Astrocyte of the spinal cord (primary cell): ENCODE results near the gene CHERP.
A peak's percentile ranks its signal among the peaks of the same experiment; 100 is the strongest.

Experiments
- DNase-seq: peaks from one replicate; pipeline ENCODE4 v3.0.0; 2011; ENCODE audit warnings: low read depth, low spot score
- H3K4me3 ChIP-seq: 2 replicates; pipeline ENCODE4 v1.5.1; 2011; ENCODE audit warnings: low read depth, mild to moderate bottlenecking, low read length, moderate library complexity
- in situ Hi-C: cut with HindIII; loops from 2 replicates; pipeline ENCODE4 v1.10.0; 2017; ENCODE audit warnings: low sequenced_read_pairs
- TF ChIP-seq, protein P1 (sequence below): IDR thresholded peaks from 2 replicates; pipeline ENCODE4 v1.5.1; 2012; ENCODE audit warnings: low read depth, mild to moderate bottlenecking, low read length, inconsistent platforms

The CHERP gene

DNA sequence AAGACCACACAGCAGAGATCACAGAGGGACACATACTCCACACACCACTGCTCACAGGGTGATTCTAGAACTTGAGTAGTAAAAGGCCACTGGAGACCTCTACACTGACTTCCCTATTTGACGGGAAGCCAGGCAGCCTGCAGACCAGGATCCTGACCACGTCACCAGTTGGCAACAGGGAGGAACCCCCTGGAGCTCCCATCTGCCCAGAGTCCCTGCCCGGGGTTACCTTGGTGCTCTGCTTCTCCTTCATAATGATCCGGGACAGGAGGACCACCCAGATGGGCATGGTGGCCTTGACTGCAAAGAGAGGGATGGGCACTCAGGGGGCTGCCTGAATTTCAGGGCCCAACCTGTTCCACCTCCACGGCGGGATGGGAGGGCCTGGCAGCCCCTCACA lies 29.0 kb upstream of the CHERP start:
- TF ChIP-seq, protein P1, sequence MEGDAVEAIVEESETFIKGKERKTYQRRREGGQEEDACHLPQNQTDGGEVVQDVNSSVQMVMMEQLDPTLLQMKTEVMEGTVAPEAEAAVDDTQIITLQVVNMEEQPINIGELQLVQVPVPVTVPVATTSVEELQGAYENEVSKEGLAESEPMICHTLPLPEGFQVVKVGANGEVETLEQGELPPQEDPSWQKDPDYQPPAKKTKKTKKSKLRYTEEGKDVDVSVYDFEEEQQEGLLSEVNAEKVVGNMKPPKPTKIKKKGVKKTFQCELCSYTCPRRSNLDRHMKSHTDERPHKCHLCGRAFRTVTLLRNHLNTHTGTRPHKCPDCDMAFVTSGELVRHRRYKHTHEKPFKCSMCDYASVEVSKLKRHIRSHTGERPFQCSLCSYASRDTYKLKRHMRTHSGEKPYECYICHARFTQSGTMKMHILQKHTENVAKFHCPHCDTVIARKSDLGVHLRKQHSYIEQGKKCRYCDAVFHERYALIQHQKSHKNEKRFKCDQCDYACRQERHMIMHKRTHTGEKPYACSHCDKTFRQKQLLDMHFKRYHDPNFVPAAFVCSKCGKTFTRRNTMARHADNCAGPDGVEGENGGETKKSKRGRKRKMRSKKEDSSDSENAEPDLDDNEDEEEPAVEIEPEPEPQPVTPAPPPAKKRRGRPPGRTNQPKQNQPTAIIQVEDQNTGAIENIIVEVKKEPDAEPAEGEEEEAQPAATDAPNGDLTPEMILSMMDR, result no peak
- in situ Hi-C loops, result no loop called here
- peak; percentile 25 for DNase-seq
- H3K4me3 ChIP-seq, result peak overlapping the region; percentile 88

DNA sequence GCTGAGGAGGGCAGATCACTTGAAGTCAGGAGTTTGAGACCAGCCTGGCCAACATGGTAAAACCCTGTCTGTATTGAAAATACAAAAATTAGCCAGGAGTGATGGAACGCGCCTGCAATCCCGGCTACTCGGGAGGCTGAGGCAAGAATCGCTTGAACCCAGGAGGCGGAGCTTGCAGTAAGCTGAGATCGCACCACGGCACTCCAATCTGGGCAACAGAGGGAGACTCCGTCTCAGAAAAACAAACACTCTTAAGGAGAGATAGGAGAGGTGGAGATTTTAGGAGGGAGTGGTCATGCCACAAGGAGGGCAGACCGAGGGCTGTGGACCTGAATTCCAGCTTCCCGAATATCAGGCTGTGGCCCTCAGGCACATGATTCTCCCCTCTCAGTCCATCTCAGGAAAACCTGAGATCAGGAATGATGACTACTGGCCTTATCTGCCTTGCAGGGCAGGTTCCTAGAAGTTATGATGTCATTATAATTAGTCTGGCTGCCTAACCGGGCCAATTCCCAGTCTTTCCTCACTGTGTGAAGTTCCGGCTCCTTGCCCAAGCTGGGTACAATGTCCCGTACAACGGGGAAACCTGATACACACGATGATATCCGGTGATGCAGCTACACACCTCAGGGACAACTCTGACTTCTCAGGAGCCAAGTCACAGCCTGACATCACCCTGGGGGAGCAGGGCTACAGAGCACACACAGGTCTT lies 27.5 kb upstream of the CHERP start:
- no peak overlapping the region for H3K4me3 ChIP-seq
- no peak for DNase-seq

DNA sequence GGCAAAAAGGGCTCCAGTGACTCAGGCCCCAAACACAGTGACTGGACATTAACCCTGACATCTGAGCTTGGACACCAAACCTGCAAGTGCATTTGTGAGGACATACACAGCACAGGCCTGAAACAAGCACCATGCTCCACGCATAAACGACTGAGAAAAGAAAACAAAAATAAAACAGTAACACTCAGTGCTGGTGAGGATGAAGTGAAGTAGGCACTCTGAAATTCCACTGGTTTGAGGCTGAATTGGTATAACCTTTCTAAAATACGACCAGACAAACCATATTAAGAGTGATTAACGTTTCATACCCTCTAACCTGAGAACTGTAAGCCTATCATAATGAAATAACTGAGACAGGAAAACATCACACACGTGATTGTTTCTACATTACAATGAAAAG lies 24.5 kb upstream of the CHERP start:
- TF ChIP-seq, protein P1, result no peak
- H3K4me3 ChIP-seq, result no peak overlapping the region
- no peak for DNase-seq
- in situ Hi-C loops, result no loop called here

More for the DNA sequence above, 27.5 kb upstream of the CHERP start:
- TF ChIP-seq, protein P1, result no peak
- in situ Hi-C loops, result no loop called here

DNA sequence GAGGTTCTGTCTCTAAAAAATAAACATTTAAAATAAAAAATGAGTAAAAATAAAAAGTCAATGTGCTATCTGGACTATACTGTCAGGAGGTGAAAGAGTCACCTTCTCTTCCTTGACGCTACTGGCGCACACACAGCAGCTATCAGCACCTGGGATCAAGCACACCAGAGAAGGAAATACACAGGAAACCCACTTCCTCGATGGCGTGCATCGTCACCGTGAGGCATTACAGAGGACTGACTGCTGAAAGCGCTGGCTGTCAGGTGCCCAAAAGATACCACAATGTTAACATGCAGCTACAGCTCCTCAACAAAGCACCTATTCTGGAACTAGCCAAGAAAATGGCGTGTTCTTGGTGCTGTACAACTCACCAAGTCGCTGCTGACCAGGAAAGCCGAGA lies 23.9 kb upstream of the CHERP start:
- TF ChIP-seq, protein P1, result no peak
- in situ Hi-C loops, result no loop called here
- no peak overlapping the region for H3K4me3 ChIP-seq
- DNase-seq, result no peak

DNA sequence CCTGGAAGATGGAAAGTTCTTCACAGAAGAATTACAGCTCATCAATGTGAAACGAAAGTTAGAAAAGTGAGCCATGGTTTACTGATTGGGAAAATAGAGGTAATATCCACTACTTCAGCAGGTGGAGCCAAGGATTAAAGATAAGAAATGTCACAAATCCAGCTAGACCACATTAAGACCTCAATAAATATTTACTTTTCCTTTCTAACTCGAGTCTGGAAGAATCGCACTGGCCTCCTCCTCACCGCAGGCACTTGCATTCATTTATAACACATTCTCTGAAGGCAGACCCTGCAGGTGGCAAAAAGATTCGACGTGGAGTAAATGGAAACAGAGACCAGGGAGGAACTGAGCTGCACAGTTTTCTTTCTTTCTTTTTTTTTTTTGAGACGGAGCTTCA lies 22.6 kb upstream of the CHERP start:
- no peak overlapping the region for H3K4me3 ChIP-seq
- TF ChIP-seq, protein P1, result no peak
- DNase-seq, result no peak
- in situ Hi-C loops, result no loop called here

DNA sequence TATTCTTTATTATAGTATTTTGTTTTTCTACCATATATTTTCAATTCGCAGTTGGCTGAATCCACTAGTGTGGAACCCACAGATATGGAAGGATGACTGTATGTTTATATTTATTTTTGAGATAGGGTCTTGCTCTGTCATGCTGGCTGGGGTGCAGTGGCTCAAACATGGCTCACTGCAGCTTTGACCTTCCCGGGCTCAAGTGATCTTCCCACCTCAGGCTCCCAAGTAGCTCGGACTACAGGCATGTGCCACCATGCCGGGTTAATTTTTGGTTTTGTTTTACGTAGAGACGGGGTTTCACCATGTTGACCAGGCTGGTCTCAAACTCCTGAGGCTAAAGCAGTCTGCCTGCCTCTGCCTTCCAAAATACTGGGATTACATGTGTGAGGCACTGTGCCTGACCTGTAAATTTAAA lies 20.4 kb upstream of the CHERP start:
- in situ Hi-C loops, result no loop called here
- TF ChIP-seq, protein P1, result no peak
- no peak for DNase-seq
- H3K4me3 ChIP-seq, result no peak overlapping the region
